Activated naive CD4-positive, alpha-beta T cell treated with Interleukin-2 at 50 U/mL for 16 hours (primary cell): Measurements from ENCODE around the gene OR51E1.

Source experiments
- DNase-seq: peaks from one replicate; pipeline ENCODE4 v3.0.0-alpha.2; 2020

The OR51E1 gene

DNA sequence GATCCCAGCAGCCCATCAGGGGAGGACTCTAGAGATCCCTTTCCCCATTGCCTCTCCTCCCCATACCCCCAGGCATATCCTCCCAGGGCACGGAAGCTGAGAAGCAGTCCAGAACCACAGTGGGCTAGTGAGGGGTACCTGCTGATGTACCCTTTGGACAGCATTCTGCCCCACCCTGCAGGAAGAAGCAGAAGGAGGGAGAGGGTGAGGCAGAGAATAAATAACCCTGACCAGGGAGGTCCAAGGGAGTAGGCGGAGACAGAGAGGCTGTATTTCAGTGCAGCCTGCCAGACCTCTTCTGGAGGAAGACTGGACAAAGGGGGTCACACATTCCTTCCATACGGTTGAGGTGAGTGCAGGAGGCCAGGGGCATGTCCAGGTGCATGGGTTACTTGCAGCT is at the start of gene OR51E1:
Gene OR51E1 (plus strand): TSS at position 301 of the 400 bp plus-strand sequence. CDS start 8,545 bp downstream, outside the sequence.
- no peak for DNase-seq

- DNase-seq = no peak
These were observed 38.7 kb upstream of the OR51E1 start for GRCh38 chr11:4605057-4605456.

DNA sequence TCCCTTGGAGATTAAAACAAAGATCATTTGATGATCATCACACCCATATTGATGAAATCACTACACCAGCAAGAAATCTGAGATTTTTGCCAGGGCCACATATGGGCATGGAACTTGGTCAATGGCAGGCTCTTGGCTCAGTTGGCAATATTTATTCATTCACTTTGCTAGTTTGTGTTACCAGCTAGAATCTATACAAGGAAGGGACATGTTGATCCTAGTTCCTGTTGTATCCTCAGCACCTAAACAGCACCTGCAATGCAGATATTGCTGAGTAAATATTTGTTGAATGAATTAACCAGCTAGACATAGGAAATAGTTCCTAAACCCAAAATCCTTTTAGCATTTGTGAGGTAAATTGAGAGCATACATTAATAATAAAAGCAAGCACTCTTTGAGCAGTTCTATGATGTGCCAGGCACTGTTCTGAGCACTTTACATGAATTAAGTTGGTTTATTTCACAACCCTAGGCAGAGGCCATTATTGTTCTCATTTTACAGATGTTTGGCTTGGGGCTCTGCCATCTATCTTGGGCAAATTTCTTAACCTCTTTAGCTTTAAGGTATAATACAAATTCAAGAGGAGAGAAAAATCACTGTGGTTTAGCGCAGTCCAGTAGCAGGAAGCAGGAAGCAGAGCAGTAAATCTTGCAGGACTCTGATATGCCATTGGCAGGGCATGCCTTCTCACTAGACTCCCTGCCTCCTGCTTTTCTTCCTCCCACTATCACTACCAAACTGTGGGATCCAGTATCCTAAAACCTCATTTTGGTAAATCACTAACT is 37.4 kb upstream of the OR51E1 start:
- no peak for DNase-seq

GRCh38 chr11:4607096-4607495 is 36.7 kb upstream of the OR51E1 start:
- no peak for DNase-seq

DNA sequence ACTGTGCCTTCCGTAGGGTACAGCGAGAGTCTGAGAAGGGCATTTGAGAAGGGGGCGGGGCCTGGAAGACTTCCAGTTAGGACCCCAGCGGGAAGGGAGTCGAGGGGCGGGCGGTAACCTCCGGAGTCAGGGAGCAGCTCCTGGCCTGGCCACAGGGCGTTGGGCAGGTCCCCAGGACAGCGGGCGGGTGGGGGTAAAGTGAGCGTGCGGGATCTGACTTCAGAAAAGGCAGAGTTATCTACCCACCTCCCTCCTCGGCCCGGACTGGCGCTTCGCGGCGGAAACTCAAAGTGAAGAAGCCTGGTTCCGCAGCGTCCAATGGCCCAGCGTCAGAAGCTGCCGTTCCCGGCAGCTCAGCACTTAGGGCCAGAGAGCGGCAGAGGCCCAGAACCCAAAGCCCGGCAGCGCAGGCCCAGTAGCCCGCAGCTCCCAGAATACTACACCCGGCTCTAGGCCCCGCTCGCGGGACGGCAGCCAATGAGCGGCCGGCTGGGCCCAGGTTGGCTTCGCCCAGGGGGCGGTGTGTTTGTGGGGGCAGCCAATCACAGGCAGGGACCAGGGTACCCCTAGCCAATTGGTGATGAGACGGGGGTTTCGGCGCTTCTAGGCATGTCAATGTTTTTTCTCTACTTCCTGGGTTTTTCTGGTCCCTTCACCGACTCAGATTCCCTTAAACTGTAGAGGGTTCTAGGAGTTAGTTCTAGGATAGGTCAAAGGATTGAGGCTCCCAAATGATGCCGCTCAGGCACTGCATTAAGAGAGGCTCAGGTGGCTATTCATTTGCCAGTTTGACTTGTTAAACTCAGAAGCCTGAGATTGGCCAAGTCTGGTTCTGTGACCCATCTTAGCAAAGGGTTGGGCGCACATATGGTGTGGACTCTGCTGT is 35.8 kb upstream of the OR51E1 start, which contains the start of gene TRIM68:
Gene TRIM68 (minus strand): TSS at position 451 of the 886 bp plus-strand sequence. CDS start 2,727 bp downstream, outside the sequence.
- peak; percentile 96 for DNase-seq

DNA sequence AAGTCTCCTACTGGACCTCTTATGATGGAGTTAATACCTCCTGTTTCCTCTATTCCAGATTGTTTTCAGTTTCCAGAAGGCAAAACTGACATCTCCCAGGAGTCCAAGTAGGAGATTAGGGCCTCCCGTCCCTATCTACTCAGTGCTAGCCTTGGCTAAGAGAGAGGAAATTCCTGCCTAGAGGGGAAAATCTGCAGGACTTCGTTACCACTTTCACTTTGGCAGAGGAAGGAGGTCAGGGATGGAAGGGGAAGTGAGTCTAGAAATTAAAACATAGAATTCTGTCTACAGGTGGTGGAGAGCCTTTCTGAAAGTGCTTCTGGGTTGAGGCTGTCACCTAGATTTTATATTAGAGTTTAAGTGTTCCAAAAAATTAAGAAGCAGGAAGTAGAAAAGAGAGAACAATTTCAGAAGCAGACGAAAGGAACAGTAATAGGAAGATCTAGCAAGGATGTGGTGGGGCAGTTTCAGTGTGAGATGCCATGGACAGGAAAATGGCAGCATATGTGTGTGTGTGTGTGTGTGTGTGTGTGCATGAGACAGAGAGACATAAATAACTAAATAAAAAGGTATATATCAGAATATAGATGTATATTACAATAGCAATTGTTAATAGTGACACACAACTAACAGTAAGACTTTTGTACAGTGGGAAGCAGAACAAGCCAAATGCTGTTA is 33.4 kb upstream of the OR51E1 start:
- peak; percentile 16 for DNase-seq

DNA sequence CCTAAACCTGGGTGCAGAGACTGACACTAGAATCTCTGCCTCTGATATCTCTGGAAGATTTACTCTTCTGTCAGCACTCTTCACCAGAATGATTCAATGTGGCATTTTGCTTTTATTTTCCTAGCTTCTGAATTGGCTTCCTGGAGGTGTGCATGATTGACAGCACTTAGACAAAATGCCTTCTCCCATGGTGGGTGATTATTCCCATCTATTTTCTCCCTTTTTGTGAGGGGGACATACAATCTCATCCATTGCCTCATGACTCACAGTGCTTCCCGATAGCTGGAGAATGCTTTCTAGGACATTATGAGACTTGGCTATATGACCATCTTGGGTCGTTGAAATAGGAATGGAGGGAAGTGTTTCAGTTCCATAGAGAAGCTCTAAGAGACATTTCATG is 31.8 kb upstream of the OR51E1 start:
- no peak for DNase-seq

GRCh38 chr11:4615856-4616444 is 27.8 kb upstream of the OR51E1 start:
- no peak for DNase-seq

DNA sequence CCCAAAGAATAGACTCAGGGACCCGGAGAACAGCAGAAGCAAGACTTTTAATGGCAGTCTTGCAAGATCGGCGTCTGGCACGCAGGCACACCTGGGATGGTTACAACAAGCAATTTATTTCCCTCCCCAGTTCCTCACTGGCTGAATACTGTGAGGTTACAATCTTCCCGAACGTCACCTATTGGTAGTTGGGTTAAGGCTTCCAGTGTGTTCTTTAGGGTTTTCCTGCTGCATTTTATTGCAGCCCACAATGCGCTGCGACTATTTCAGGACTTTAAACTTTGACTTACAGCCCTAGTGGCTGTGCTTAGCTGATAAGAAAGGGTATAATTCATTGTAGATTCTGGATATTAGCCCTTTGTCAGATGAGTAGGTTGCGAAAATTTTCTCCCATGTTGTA is 24.3 kb upstream of the OR51E1 start:
- no peak for DNase-seq

- peak; percentile 27 for DNase-seq
These were observed 17.3 kb upstream of the OR51E1 start for GRCh38 chr11:4626207-4627099.

GRCh38 chr11:4636136-4636535 is 7.6 kb upstream of the OR51E1 start:
- DNase-seq = no peak

- DNase-seq = peak; percentile 72
These were observed 6.7 kb upstream of the OR51E1 start, which contains the start of gene OR51D1 for GRCh38 chr11:4636962-4637661. TSS of gene OR51D1 (plus strand) at chr11:4637477. CDS start at chr11:4639791, 2,314 bp downstream.

DNA sequence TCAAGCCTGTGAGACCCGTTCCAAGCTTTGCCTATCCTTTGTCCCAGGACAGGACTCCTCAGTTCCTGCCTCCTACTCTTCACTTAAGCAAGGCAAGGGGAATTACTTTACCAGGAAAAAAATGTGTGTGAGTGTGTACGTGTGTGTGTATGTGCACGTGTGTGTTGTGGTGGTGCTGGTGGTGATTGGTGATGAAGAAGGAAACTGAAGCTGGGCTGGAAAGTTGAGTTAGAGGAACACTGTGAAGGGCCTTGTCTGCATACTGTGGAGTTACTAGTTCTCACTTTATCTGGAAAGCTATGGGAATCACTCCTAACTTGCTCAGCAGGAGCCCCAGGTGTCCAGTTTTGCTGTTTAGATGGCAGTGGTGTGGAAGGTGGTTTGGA is 6.1 kb upstream of the OR51E1 start:
- no peak for DNase-seq

DNA sequence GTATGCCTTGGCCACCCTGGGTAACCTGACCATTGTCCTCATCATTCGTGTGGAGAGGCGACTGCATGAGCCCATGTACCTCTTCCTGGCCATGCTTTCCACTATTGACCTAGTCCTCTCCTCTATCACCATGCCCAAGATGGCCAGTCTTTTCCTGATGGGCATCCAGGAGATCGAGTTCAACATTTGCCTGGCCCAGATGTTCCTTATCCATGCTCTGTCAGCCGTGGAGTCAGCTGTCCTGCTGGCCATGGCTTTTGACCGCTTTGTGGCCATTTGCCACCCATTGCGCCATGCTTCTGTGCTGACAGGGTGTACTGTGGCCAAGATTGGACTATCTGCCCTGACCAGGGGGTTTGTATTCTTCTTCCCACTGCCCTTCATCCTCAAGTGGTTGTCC is 3.9 kb upstream of the OR51E1 start:
- no peak for DNase-seq

DNA sequence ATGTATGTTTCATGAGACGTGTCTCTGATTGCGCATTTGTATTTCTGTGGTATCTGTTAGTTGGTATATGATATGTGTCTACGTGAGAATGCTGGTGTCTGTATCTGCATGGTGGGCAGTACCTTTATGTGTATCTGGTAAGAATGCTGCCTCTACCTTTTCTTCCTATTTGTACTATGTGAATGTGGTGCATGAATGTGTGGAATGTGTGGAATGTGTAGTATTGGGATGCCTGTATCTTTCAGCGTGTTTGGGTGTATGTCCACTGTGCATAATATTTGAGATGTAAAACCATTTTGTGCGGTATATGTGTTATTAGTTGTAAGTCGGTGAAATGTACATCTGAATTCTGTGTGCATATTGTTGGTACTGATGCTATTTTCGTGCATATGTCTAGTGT is 2.3 kb upstream of the OR51E1 start:
- no peak for DNase-seq

GRCh38 chr11:4642043-4642442 is 1.7 kb upstream of the OR51E1 start:
- no peak for DNase-seq

- no peak for DNase-seq
These were observed 706 bp upstream of the OR51E1 start for GRCh38 chr11:4643076-4643475.

- DNase-seq = no peak
These were observed 451 bp downstream of the OR51E1 start for GRCh38 chr11:4644233-4644632.

GRCh38 chr11:4645974-4646373 is 2.2 kb downstream of the OR51E1 start:
- DNase-seq = no peak

- no peak for DNase-seq
These were observed 4.0 kb downstream of the OR51E1 start for GRCh38 chr11:4647766-4648165.
